ENCODE measurements around the gene POU5F2. TPM values are rescaled to one million over a fixed set of nuclear protein-coding genes. Genes with fewer than 3 reads are reported as not detected.

The POU5F2 gene, protein sequence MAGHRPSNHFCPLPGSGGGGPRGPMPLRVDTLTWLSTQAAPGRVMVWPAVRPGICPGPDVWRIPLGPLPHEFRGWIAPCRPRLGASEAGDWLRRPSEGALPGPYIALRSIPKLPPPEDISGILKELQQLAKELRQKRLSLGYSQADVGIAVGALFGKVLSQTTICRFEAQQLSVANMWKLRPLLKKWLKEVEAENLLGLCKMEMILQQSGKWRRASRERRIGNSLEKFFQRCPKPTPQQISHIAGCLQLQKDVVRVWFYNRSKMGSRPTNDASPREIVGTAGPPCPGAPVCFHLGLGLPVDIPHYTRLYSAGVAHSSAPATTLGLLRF
- not detected for polyA plus RNA-seq (2013, experiment 1 of 2; ENCODE audit: insufficient read length)
- not detected for polyA plus RNA-seq (2013, experiment 2 of 2; ENCODE audit: insufficient read length)

DNA sequence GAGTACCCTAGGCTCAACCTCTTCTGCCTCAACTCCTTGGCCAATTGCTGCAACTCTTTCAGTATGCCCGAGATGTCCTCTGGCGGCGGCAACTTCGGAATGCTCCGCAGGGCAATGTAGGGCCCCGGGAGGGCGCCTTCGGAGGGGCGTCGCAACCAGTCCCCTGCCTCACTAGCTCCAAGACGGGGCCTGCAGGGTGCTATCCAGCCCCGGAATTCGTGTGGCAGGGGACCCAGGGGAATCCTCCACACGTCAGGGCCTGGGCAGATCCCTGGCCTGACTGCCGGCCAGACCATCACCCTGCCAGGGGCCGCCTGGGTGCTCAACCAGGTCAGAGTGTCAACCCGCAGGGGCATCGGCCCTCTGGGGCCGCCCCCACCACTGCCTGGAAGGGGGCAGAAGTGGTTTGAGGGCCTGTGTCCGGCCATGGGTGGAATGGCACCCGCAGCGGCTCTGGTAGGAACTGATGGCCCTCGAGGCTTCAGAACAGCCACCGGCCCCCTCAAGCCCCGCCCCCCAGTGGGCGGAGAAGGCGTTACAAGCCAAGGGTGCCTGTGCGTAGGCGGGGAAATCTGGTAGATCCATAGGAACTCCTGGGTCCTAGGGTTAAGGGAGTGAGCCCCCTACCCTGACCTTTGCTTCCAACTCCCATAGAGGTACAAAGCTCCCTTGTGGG, at the start of gene POU5F2:
Gene POU5F2, minus strand, starts transcription at position 465 of the 676 bp plus-strand sequence. Its CDS starts 37 bp downstream, at position 428.
- DNase-seq, result no peak

DNA sequence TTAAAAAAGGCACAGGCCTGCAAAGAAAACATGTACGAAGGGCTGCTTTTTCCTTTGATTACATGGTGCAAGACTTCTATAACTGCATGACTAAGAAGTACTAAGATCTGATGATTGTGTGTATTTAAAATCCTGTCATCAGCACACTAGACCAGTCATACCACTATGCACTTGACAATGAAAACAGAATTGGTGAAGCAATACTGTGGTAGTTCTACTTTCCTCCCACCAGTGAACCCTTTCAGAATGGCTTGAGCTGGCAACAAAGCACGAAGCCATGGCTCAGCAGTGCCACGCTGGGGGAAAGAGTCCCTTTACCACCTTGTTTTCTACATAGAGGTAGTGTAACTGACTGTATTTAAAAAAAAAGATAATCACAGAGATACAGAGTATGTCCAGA, 49.0 kb upstream of the POU5F2 start:
- peak; percentile 12 for DNase-seq

- peak; percentile 78 for DNase-seq
Measured at GRCh38 chr5:93789173-93790067, 48.0 kb upstream of the POU5F2 start.

- no peak for DNase-seq
Measured at GRCh38 chr5:93787598-93787997, 46.2 kb upstream of the POU5F2 start.

GRCh38 chr5:93785475-93785874, 44.1 kb upstream of the POU5F2 start:
- no peak for DNase-seq

- DNase-seq, result peak; percentile 16
Measured at GRCh38 chr5:93782978-93783377, 41.6 kb upstream of the POU5F2 start.

DNA sequence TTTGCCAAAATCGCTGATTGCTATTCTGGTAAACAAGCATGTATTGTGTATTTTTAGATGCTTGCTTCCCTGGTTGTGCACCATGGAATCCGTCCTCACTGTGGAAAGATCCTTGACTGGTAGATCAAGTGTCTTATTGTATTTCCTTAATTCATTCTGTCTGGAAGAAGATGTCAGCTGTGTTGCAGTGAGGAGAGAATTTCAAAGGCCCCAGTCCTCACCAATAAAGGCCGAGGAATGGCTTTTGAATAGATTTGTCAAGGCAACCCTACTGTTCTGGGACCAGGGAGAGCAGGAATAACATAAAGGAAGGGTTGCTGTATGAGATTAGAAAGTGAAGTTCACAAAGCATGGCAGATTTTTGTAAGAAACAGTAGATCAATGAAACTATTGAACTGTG, 36.2 kb upstream of the POU5F2 start:
- DNase-seq, result no peak

GRCh38 chr5:93756372-93756771, 15.0 kb upstream of the POU5F2 start:
- DNase-seq, result no peak

- DNase-seq, result no peak
Measured at GRCh38 chr5:93755716-93756115, 14.3 kb upstream of the POU5F2 start.

- no peak for DNase-seq
Measured at GRCh38 chr5:93748875-93749397, 7.5 kb upstream of the POU5F2 start.

- peak; percentile 50 for DNase-seq
Measured at GRCh38 chr5:93746406-93747056, 5.1 kb upstream of the POU5F2 start.

GRCh38 chr5:93736284-93736683, 5.1 kb downstream of the POU5F2 start:
- DNase-seq, result peak; percentile 42

DNA sequence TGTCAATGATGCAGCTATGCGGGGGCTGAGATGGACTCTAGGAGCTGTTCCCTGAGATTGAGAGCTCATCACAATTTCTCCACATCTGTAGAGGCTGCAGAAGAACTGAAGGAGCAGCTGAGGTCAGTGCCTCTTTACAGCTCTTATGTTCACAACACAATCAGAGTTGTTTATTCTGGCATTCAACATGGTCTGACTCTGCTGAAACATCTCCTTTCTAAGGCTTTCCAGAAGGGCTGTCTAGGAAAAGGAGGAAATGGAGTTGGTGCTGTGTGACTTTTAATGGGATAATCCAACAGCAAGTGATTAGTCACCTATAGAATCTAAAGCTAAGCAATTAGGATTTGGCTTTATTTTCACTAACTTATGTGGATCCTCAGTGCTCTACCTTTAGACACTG, 6.0 kb downstream of the POU5F2 start:
- peak; percentile 50 for DNase-seq

- DNase-seq, result no peak
Measured at GRCh38 chr5:93731987-93732386, 9.4 kb downstream of the POU5F2 start.

DNA sequence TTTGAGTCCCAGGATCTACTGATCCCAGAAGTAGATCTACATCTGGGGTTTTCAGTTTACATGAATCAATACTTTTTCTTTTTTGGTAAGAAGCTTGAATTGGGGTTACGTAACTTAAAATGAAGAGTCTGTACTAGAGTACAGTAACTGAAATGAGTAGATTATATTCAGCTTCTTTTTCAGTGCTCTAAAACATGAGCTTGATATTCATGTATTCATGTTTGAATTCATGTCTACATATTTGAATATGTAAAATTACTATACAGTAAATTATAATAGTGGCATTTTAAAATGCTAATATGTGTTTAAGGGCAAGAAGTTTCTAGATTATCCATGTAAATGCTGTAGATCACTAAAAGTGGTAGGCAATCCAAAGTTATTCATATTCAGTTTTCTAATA, 14.8 kb downstream of the POU5F2 start:
- DNase-seq, result no peak

GRCh38 chr5:93724791-93725190, 16.6 kb downstream of the POU5F2 start:
- peak; percentile 8 for DNase-seq

GRCh38 chr5:93723681-93724080, 17.7 kb downstream of the POU5F2 start:
- no peak for DNase-seq

DNA sequence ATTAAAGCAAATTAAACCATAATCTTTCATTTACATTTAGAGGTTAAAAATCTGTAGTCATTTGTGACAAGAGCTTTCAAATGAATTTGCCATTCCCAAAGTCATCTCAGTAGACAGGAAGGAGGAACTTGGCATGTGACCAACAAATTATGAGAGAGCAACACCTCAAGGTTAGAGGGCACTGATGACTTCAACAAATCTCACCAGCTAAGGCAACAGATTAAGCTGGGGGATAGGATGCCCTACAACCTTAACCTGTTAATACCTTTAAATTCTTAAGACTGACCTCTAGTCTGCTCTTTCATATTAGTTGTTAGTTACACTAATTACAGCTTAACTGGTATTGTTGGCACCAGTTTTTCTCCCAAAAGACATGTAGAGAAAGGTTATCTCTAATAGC, 18.4 kb downstream of the POU5F2 start:
- no peak for DNase-seq

DNA sequence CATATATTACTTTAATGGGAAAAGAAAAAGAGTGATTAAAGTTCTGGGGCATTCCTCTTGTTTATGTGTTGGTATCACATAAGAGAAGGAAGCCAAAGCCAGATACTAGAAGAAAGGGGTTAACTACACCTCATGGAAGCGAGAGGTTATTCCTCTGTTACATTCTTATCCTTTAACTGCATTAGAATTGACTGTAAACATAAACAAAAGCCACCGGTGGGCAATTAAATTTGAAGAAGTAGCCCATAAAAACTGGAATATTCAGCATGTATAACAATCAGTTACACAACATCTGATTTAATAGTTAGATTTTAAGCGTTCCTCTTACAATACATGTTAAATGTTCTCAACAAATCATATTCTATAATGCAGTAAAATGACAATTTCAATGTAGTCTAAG, 18.8 kb downstream of the POU5F2 start:
- DNase-seq, result no peak

GRCh38 chr5:93721511-93721910, 19.9 kb downstream of the POU5F2 start:
- no peak for DNase-seq

DNA sequence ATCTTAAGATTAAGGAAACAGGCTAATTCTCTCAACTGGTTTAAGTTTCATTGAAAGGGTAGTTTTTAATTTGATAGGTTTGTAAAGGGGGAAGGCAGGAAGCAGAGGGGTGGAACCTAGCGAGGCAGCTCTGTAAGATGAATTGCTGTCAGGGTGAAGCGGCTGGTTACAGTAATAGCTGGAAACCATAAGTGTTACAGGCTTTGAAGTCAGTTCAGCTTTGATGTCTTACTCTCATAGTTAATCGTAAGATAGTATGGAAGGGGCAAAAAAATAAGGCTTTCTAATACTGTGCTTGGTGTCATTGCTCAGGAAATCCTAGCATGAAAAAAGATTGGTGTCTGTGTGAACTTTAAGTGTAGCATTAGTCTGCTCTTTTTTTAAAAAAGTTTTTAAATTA, 20.3 kb downstream of the POU5F2 start:
- no peak for DNase-seq

DNA sequence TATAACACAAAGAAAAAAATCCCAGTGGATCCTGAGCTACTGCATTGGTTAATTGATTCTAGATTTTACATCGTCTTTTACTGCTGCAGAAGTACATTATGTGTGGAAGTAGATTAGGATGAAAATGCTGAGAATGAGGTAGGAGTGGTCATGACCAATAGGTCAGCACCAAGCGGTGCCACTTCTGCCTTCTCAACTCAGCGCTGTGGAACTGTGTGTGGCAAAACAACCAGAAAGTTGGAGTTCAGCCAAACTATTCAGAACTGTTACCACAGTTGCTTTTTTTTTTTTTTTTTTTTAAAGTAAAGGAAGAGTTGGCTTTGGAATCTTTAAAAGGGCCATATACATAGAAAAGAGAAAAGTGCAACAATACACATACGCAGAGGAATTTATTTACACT, 24.2 kb downstream of the POU5F2 start:
- peak; percentile 69 for DNase-seq
